ENCODE results near the gene IFNAR2. TPM values are rescaled to one million over a fixed set of nuclear protein-coding genes. Genes with fewer than 3 reads are reported as not detected.

Gene IFNAR2
- total and polyA plus RNA-seq, 2 experiments from 2014 or later: 18.2 to 19.6 TPM

DNA sequence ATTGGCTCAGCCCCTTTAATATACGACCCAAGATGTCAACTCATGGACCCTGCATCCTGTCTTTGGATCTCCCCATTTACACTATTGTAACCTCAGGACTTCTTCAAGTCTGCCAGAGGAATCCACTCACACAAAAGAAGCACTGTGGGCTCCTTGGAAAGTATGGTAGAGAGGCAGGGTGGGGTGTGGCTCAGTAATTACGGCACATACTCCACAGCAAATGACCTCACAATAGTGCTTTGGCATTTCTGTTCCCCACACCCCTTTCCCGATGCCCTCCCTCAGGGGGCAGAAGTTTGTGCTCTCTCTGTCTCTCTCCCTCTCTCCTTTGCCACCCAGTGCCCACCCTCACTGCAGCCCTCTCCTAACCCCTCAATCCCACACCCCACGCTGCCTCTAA lies 27.8 kb upstream of the IFNAR2 start:
- H3K9me2 ChIP-seq (replicated peaks; ENCODE audit: insufficient read depth): no peaks in the 10 kb centered on the region
- H3K4me2 ChIP-seq: no peak overlapping the region
- H3K4me1 ChIP-seq (ENCODE audit: insufficient read depth): peaks cover 15% of the 10 kb centered on the region
- 76% methylated on average over 4 of the region's 4 CpGs for WGBS (ENCODE audit: low lambda C conversion rate, missing lambda C conversion rate)
- peak overlapping the region; percentile 93 for H3K27ac ChIP-seq
- TF ChIP-seq EZH2phosphoT487 (IDR thresholded peaks at IDR 0.05; ENCODE audit: low read depth, severe bottlenecking, unreplicated experiment) (no peak), EZH2 (IDR thresholded peaks at IDR 0.05; ENCODE audit: borderline replicate concordance) (no peak), CTCF (IDR thresholded peaks at IDR 0.05; ENCODE audit: poor library complexity) (no peak)
- H2AFZ ChIP-seq: no peak overlapping the region
- H3K79me2 ChIP-seq: no peaks in the 10 kb centered on the region
- no peak overlapping the region for H3K4me3 ChIP-seq
- no peak for DNase-seq (ENCODE audit: low spot score)
- H3K9me3 ChIP-seq (ENCODE audit: low read depth): no peaks in the 10 kb centered on the region
- H3K36me3 ChIP-seq (replicated peaks; ENCODE audit: insufficient read depth, low read depth): no peaks in the 10 kb centered on the region
- H4K20me1 ChIP-seq (ENCODE audit: insufficient read depth, poor library complexity, severe bottlenecking): no peaks in the 10 kb centered on the region
- H3K27me3 ChIP-seq: no peaks in the 10 kb centered on the region

DNA sequence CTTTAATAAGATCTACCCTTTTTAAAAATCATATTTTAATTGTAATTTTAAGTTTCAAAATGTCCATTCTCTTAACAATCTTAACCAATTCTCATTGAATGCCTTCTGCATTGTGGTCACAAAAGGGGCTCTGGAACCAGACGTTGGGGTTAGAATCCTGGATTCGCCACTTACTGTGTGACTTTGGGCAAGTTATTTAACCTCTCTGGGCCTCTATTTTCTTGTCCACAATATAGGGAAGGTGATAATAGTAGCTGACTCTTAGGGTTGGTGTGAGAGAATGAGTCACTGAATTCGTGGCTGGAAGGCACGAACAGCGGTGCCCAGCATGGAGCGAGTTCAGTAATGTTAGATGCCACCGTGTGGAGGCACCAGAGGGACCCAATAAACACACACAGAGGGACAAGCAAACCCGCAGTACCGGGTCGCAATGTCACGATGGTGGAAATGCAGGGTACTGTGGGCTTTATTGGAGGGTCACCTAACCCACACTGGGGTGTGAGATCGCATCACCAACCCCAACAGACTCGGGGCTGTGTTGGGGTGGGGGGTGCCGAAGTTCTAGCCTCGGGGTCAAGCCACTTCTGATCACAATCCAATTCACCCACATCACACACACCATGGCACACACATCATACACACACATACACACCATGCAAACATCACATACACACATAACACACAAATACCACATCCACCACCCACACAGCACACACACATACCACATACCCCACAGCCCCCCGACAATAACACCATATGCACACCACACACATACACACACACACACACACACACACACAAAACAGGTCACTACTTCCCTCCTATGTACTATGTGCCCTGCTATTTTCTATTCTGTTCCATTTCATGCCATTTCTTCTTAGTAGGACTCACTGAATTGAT lies 27.0 kb upstream of the IFNAR2 start:
- no peak for DNase-seq (ENCODE audit: low spot score)
- peak overlapping the region; percentile 19 for H3K4me2 ChIP-seq

GRCh38 chr21:33203371-33203724 lies 26.4 kb upstream of the IFNAR2 start:
- Histone ChIP-seq H3K4me1 (ENCODE audit: insufficient read depth) (peaks cover 15% of the 10 kb centered on the region), H3K27ac (peak overlapping the region; percentile 93), H2AFZ (peak overlapping the region; percentile 35), H3K36me3 (replicated peaks; ENCODE audit: insufficient read depth, low read depth) (no peaks in the 10 kb centered on the region), H3K9me2 (replicated peaks; ENCODE audit: insufficient read depth) (no peaks in the 10 kb centered on the region), H3K4me2 (peak overlapping the region; percentile 19), H3K79me2 (no peaks in the 10 kb centered on the region), H3K27me3 (no peaks in the 10 kb centered on the region), H3K4me3 (no peak overlapping the region), H3K9me3 (ENCODE audit: low read depth) (no peaks in the 10 kb centered on the region), H4K20me1 (ENCODE audit: insufficient read depth, poor library complexity, severe bottlenecking) (no peaks in the 10 kb centered on the region)
- 46% methylated on average over 5 of the region's 5 CpGs for WGBS (ENCODE audit: low lambda C conversion rate, missing lambda C conversion rate)
- DNase-seq (ENCODE audit: low spot score): no peak
- TF ChIP-seq EZH2 (IDR thresholded peaks at IDR 0.05; ENCODE audit: borderline replicate concordance) (no peak), EZH2phosphoT487 (IDR thresholded peaks at IDR 0.05; ENCODE audit: low read depth, severe bottlenecking, unreplicated experiment) (no peak)

More for the DNA sequence above, 27.0 kb upstream of the IFNAR2 start:
- Histone ChIP-seq H3K4me1 (ENCODE audit: insufficient read depth) (peaks cover 15% of the 10 kb centered on the region), H4K20me1 (ENCODE audit: insufficient read depth, poor library complexity, severe bottlenecking) (no peaks in the 10 kb centered on the region), H3K79me2 (no peaks in the 10 kb centered on the region), H3K27me3 (no peaks in the 10 kb centered on the region), H3K9me2 (replicated peaks; ENCODE audit: insufficient read depth) (no peaks in the 10 kb centered on the region), H3K27ac (peak overlapping the region; percentile 93), H2AFZ (peak overlapping the region; percentile 35), H3K36me3 (replicated peaks; ENCODE audit: insufficient read depth, low read depth) (no peaks in the 10 kb centered on the region), H3K4me3 (no peak overlapping the region), H3K9me3 (ENCODE audit: low read depth) (no peaks in the 10 kb centered on the region)
- TF ChIP-seq EZH2 (IDR thresholded peaks at IDR 0.05; ENCODE audit: borderline replicate concordance) (no peak), EZH2phosphoT487 (IDR thresholded peaks at IDR 0.05; ENCODE audit: low read depth, severe bottlenecking, unreplicated experiment) (no peak), CTCF (IDR thresholded peaks at IDR 0.05; ENCODE audit: poor library complexity) (no peak)
- 92% methylated on average over 16 of the region's 16 CpGs for WGBS (ENCODE audit: low lambda C conversion rate, missing lambda C conversion rate)

GRCh38 chr21:33205476-33205875 lies 24.3 kb upstream of the IFNAR2 start:
- Histone ChIP-seq H3K36me3 (replicated peaks; ENCODE audit: insufficient read depth, low read depth) (no peaks in the 10 kb centered on the region), H2AFZ (no peak overlapping the region), H3K27ac (peak overlapping the region; percentile 95), H3K9me3 (ENCODE audit: low read depth) (no peaks in the 10 kb centered on the region), H3K4me1 (ENCODE audit: insufficient read depth) (peaks cover 15% of the 10 kb centered on the region), H3K27me3 (no peaks in the 10 kb centered on the region), H3K9me2 (replicated peaks; ENCODE audit: insufficient read depth) (no peaks in the 10 kb centered on the region), H3K4me2 (no peak overlapping the region), H3K79me2 (no peaks in the 10 kb centered on the region), H4K20me1 (ENCODE audit: insufficient read depth, poor library complexity, severe bottlenecking) (no peaks in the 10 kb centered on the region), H3K4me3 (no peak overlapping the region)
- no peak for DNase-seq (ENCODE audit: low spot score)
- no peak for TF ChIP-seq CTCF (IDR thresholded peaks at IDR 0.05; ENCODE audit: poor library complexity)
- TF ChIP-seq EZH2phosphoT487 (IDR thresholded peaks at IDR 0.05; ENCODE audit: low read depth, severe bottlenecking, unreplicated experiment): no peak
- no peak for TF ChIP-seq EZH2 (IDR thresholded peaks at IDR 0.05; ENCODE audit: borderline replicate concordance)
- WGBS (ENCODE audit: low lambda C conversion rate, missing lambda C conversion rate): 66% methylated on average over 5 of the region's 5 CpGs

All from hepatocyte (in vitro differentiated cells).